ENCODE data around the gene MTARC1.

- TF ChIP-seq, protein P1, sequence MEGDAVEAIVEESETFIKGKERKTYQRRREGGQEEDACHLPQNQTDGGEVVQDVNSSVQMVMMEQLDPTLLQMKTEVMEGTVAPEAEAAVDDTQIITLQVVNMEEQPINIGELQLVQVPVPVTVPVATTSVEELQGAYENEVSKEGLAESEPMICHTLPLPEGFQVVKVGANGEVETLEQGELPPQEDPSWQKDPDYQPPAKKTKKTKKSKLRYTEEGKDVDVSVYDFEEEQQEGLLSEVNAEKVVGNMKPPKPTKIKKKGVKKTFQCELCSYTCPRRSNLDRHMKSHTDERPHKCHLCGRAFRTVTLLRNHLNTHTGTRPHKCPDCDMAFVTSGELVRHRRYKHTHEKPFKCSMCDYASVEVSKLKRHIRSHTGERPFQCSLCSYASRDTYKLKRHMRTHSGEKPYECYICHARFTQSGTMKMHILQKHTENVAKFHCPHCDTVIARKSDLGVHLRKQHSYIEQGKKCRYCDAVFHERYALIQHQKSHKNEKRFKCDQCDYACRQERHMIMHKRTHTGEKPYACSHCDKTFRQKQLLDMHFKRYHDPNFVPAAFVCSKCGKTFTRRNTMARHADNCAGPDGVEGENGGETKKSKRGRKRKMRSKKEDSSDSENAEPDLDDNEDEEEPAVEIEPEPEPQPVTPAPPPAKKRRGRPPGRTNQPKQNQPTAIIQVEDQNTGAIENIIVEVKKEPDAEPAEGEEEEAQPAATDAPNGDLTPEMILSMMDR (IDR thresholded peaks at IDR 0.05; ENCODE audit: low read length): no peak; the same call in 1 of the 2 replicates
- no peak for TF ChIP-seq EZH2 (optimal IDR thresholded peaks at IDR 0.05; ENCODE audit: low read depth, low read length)
These were observed at the start of gene MTARC1 for GRCh38 chr1:220786337-220787068.

All from MM.1S (cell line).